CD14-positive monocyte (primary cell): ENCODE data around the gene RPL12. TPM values are rescaled to one million over a fixed set of nuclear protein-coding genes. Genes with fewer than 3 reads are reported as not detected.
A peak's percentile ranks its signal among the peaks of the same experiment; 100 is the strongest.

Source experiments
- DNase-seq, 3 donors: peaks; one replicate each; pipeline ENCODE4 v3.0.0-alpha.2; 2011 to 2022
- H2AFZ ChIP-seq: 2 replicates; pipeline ENCODE4 v1.6.0; 2012; ENCODE audit warnings: mild to moderate bottlenecking, low read depth, low read length, inconsistent platforms; ENCODE audit not compliant: insufficient read depth, poor library complexity, severe bottlenecking
- H3K27ac ChIP-seq, 2 donors: 1 replicate in 1 of 2; 2 replicates in 1 of 2; pipeline ENCODE4 v1.5.1; 2012 to 2013; ENCODE audit warnings: low read length in 2 of 2, control low read depth in 1 of 2, inconsistent platforms in 1 of 2, low read depth in 1 of 2, mild to moderate bottlenecking in 1 of 2
- H3K27me3 ChIP-seq, 2 donors: one replicate each; pipeline versions ENCODE4 v1.6.0 to v1.6.1; 2011 to 2013; ENCODE audit warnings: low read length in 2 of 2; ENCODE audit not compliant: control insufficient read depth in 2 of 2, insufficient read depth in 2 of 2
- H3K36me3 ChIP-seq, 2 donors: replicated peaks in 1 of 2; 1 replicate in 1 of 2; 2 replicates in 1 of 2; pipeline versions ENCODE4 v1.5.1 to v1.6.1; 2012 to 2013; ENCODE audit warnings: low read length in 2 of 2, control low read depth in 1 of 2, inconsistent platforms in 1 of 2, mild to moderate bottlenecking in 1 of 2; ENCODE audit not compliant: insufficient read depth in 2 of 2, control insufficient read depth in 1 of 2
- H3K4me1 ChIP-seq, 2 donors: 1 replicate in 1 of 2; 2 replicates in 1 of 2; pipeline versions ENCODE4 v1.5.1 to v1.6.1; 2012 to 2013; ENCODE audit warnings: low read length in 2 of 2, control low read depth in 1 of 2, inconsistent platforms in 1 of 2, mild to moderate bottlenecking in 1 of 2, moderate library complexity in 1 of 2; ENCODE audit not compliant: insufficient read depth in 2 of 2, control insufficient read depth in 1 of 2
- H3K4me2 ChIP-seq: replicated peaks from 2 replicates; pipeline ENCODE3; 2012; ENCODE audit warnings: low read length, moderate library complexity, mild to moderate bottlenecking; ENCODE audit not compliant: poor library complexity, severe bottlenecking; ENCODE audit errors: extremely low read depth
- H3K4me3 ChIP-seq, 3 experiments: fragments of 200-600 bp in 1 of 3; sonication (generic) in 1 of 3; replicated peaks in 1 of 3; 1 replicate in 2 of 3; 2 replicates in 1 of 3; pipeline ENCODE4 v1.5.1; 2011 to 2013; ENCODE audit warnings: low read length in 3 of 3, mild to moderate bottlenecking in 3 of 3, control low read depth in 2 of 3, low read depth in 2 of 3, inconsistent platforms in 1 of 3, moderate library complexity in 1 of 3
- H3K79me2 ChIP-seq: 2 replicates; pipeline ENCODE4 v1.6.0; 2012; ENCODE audit warnings: mild to moderate bottlenecking, control low read depth, inconsistent platforms, low read length, moderate library complexity; ENCODE audit not compliant: insufficient read depth
- H3K9ac ChIP-seq: 2 replicates; pipeline ENCODE4 v1.6.0; 2017; ENCODE audit warnings: low read length, mild to moderate bottlenecking; ENCODE audit not compliant: insufficient read depth, poor library complexity, severe bottlenecking
- H3K9me3 ChIP-seq, 2 donors: replicated peaks in 1 of 2; 1 replicate in 1 of 2; 2 replicates in 1 of 2; pipeline versions ENCODE4 v1.5.1 to v1.6.1; 2012 to 2013; ENCODE audit warnings: low read length in 2 of 2, control low read depth in 1 of 2; ENCODE audit not compliant: control insufficient read depth in 1 of 2, insufficient read depth in 1 of 2
- H4K20me1 ChIP-seq: 2 replicates; pipeline ENCODE4 v1.6.0; 2012; ENCODE audit warnings: mild to moderate bottlenecking, low read length, control low read depth, moderate library complexity; ENCODE audit not compliant: insufficient read depth
- H3K27ac Mint-ChIP-seq, 7 donors: one replicate each; pipeline ENCODE4 v1.8.0; 2020; ENCODE audit warnings: mild to moderate bottlenecking in 7 of 7, mixed read lengths in 7 of 7, moderate library complexity in 6 of 7, inconsistent platforms in 2 of 7
- H3K27me3 Mint-ChIP-seq, 3 donors: one replicate each; pipeline ENCODE4 v1.8.0; 2021 to 2022; ENCODE audit warnings: low read depth in 3 of 3, mild to moderate bottlenecking in 3 of 3, mixed read lengths in 3 of 3, moderate library complexity in 3 of 3, inconsistent platforms in 1 of 3
- H3K36me3 Mint-ChIP-seq, 2 donors: one replicate each; pipeline ENCODE4 v1.8.0; 2020; ENCODE audit warnings: mixed read lengths in 2 of 2, inconsistent platforms in 1 of 2, mild to moderate bottlenecking in 1 of 2
- H3K4me1 Mint-ChIP-seq: one replicate; pipeline ENCODE4 v1.8.0; 2020; ENCODE audit warnings: mild to moderate bottlenecking, mixed read lengths
- H3K4me3 Mint-ChIP-seq, 2 donors: one replicate each; pipeline ENCODE4 v1.8.0; 2020; ENCODE audit warnings: mild to moderate bottlenecking in 2 of 2, mixed read lengths in 2 of 2, moderate library complexity in 1 of 2
- H3K9me3 Mint-ChIP-seq, 7 donors: one replicate each; pipeline ENCODE4 v1.8.0; 2020 to 2022; ENCODE audit warnings: mixed read lengths in 7 of 7, mild to moderate bottlenecking in 6 of 7, moderate library complexity in 6 of 7, inconsistent platforms in 2 of 7
- CTCF ChIP-seq: fragments of 200-600 bp; IDR thresholded peaks from one replicate; pipeline ENCODE4 v1.8.0; 2022; ENCODE audit warnings: antibody characterized with exemption, mild to moderate bottlenecking
- WGBS: methylation state at CpG from one replicate; pipeline ENCODE4 v1.1.5; 2013; ENCODE audit warnings: missing lambda C conversion rate; ENCODE audit not compliant: insufficient coverage; 5-methylcytosine and 5-hydroxymethylcytosine counted together
- intact Hi-C, 2 donors: fragments of 100-400 bp; cut with micrococcal nuclease; formaldehyde crosslinking; loops; one replicate each; pipeline versions ENCODE4 v1.15.0 to v1.15.1; 2023
- polyA plus RNA-seq, 3 donors: library from polyadenylated mRNA; depleted of rRNA in 1 of 3; unstranded in 2 of 3; stranded (reverse) in 1 of 3; fragments of 300-500 nt in 2 of 3; fragments of >200 nt in 1 of 3; fragmentation: Illumina TruSeq in 2 of 3; gene quantifications; 1 replicate in 2 of 3; 2 replicates in 1 of 3; pipeline ENCODE4 v1.2.3, GENCODE V29; 2012 to 2021

The RPL12 gene
- polyA plus RNA-seq, 3 donors: 417 to 1,509 (median 490) TPM

- Histone ChIP-seq H3K4me1 (no peaks in the 10 kb centered on the region), H4K20me1 (no peaks in the 10 kb centered on the region), H3K9ac (no peak overlapping the region), H3K27me3 (no peaks in the 10 kb centered on the region), H3K36me3 (peaks cover 26 to 57% of the 10 kb centered on the region in 2 donors), H3K4me3 (no peak overlapping the region), H3K27ac (no peak overlapping the region), H2AFZ (no peak overlapping the region), H3K79me2 (no peaks in the 10 kb centered on the region), H3K4me2 (no peak overlapping the region), H3K9me3 (no peaks in the 10 kb centered on the region)
- Mint-ChIP-seq H3K27ac (peak overlapping the region in 3 of 7 donors; percentile 22 to 38 (median 31)), H3K4me3 (no peak overlapping the region), H3K9me3 (no peaks in the 10 kb centered on the region), H3K27me3 (peaks cover 0 to 2% (median 0%) of the 10 kb centered on the region in 3 donors), H3K36me3 (peaks cover 50 to 64% of the 10 kb centered on the region in 2 donors), H3K4me1 (no peaks in the 10 kb centered on the region)
- intact Hi-C loops: no loop called here
- WGBS: 94% methylated on average over 3 of the region's 4 CpGs
- TF ChIP-seq CTCF: no peak
- no peak for DNase-seq
These were observed 22.7 kb upstream of the RPL12 start for GRCh38 chr9:127473932-127474331.

- H3K27me3 Mint-ChIP-seq: peaks cover 0 to 2% (median 0%) of the 10 kb centered on the region in 3 donors
- H3K27me3 ChIP-seq: no peaks in the 10 kb centered on the region
- no peaks in the 10 kb centered on the region for H4K20me1 ChIP-seq
- intact Hi-C loops: no loop called here
- H3K4me1 Mint-ChIP-seq: no peaks in the 10 kb centered on the region
- no peak overlapping the region for H3K27ac ChIP-seq
- H3K36me3 ChIP-seq: peaks cover 24 to 56% of the 10 kb centered on the region in 2 donors
- 98% methylated on average over 5 of the region's 10 CpGs for WGBS
- no peak for DNase-seq
- H3K4me2 ChIP-seq: no peak overlapping the region
- no peak for TF ChIP-seq CTCF
- no peak overlapping the region for H3K4me3 Mint-ChIP-seq
- H3K27ac Mint-ChIP-seq: peak overlapping the region in 1 of 7 donors; percentile 24
- H3K79me2 ChIP-seq: no peaks in the 10 kb centered on the region
- H3K36me3 Mint-ChIP-seq: peaks cover 48 to 64% of the 10 kb centered on the region in 2 donors
- H3K4me3 ChIP-seq: no peak overlapping the region
- H3K9me3 ChIP-seq: no peaks in the 10 kb centered on the region
- H3K9me3 Mint-ChIP-seq: no peaks in the 10 kb centered on the region
- H2AFZ ChIP-seq: no peak overlapping the region
- no peak overlapping the region for H3K9ac ChIP-seq
- H3K4me1 ChIP-seq: no peaks in the 10 kb centered on the region
These were observed 22.3 kb upstream of the RPL12 start for GRCh38 chr9:127473501-127473900.
